Measurements from ENCODE around the gene ZNF154.

The ZNF154 gene

GRCh38 chr19:57672466-57672865, 36.5 kb downstream of the ZNF154 start:
- no peak for DNase-seq

GRCh38 chr19:57671124-57671895, 37.7 kb downstream of the ZNF154 start:
- DNase-seq = no peak

- no peak for DNase-seq
Observed at GRCh38 chr19:57668635-57669034, 40.4 kb downstream of the ZNF154 start, which contains the start of gene ZSCAN4. TSS of gene ZSCAN4 (plus strand) at chr19:57668935. CDS start at chr19:57676146, 7,211 bp downstream.

GRCh38 chr19:57667228-57667627, 41.8 kb downstream of the ZNF154 start:
- DNase-seq = no peak

- DNase-seq = no peak
Observed at GRCh38 chr19:57665261-57665806, 43.7 kb downstream of the ZNF154 start.

- no peak for DNase-seq
Observed at GRCh38 chr19:57664269-57665127, 44.5 kb downstream of the ZNF154 start.

GRCh38 chr19:57656346-57656745, 52.7 kb downstream of the ZNF154 start:
- DNase-seq = no peak

GRCh38 chr19:57655443-57655842, 53.6 kb downstream of the ZNF154 start:
- DNase-seq = no peak

- DNase-seq = no peak
Observed at GRCh38 chr19:57653689-57654088, 55.3 kb downstream of the ZNF154 start.

- no peak for DNase-seq
Observed at GRCh38 chr19:57651654-57651996, 57.4 kb downstream of the ZNF154 start.

GRCh38 chr19:57648331-57649003, 60.5 kb downstream of the ZNF154 start:
- peak; percentile 86 for DNase-seq

All from COR-L47 (cell line).